AG04450 (cell line): ENCODE measurements around the gene APOC4. TPM values are rescaled to one million over a fixed set of nuclear protein-coding genes. Genes with fewer than 3 reads are reported as not detected.

Source experiments
- CTCF ChIA-PET: fragments of 300-600, 350-600 bp; formaldehyde crosslinking; extraction: SDS; loops from one replicate; lab custom pipeline; 2022; ENCODE audit warnings: antibody characterized with exemption, inconsistent platforms; lab: Charles Lee
- POLR2A ChIA-PET: fragments of 350-600 bp; formaldehyde crosslinking; extraction: SDS; loops from one replicate; lab custom pipeline; 2021; ENCODE audit warnings: antibody characterized with exemption, inconsistent platforms; lab: Yijun Ruan, JAX
- DNase-seq: peaks from one replicate; pipeline ENCODE4 v3.0.0-alpha.2; 2011; ENCODE audit warnings: low read depth, low spot score
- H3K27ac ChIP-seq: one replicate; pipeline ENCODE4 v1.5.1; 2012; ENCODE audit warnings: low read depth, low read length, control low read depth
- H3K27me3 ChIP-seq: one replicate; pipeline ENCODE4 v1.6.0; 2012; ENCODE audit warnings: low read length; ENCODE audit not compliant: control insufficient read depth, insufficient read depth
- H3K4me3 ChIP-seq: 2 replicates; pipeline ENCODE4 v1.5.1; 2011; ENCODE audit warnings: mild to moderate bottlenecking, low read depth, low read length, control low read depth
- H3K9me3 ChIP-seq: 2 replicates; pipeline ENCODE4 v1.5.1; 2012; ENCODE audit warnings: low read length; ENCODE audit not compliant: control insufficient read depth, insufficient read depth
- polyA plus RNA-seq: library from polyadenylated mRNA; depleted of rRNA; stranded (reverse); fragments of >200 nt; gene quantifications from 2 replicates; pipeline ENCODE4 v1.2.3, GENCODE V29; 2011
- TF ChIP-seq, protein P1 (sequence below): IDR thresholded peaks from 2 replicates; pipeline ENCODE4 v1.5.1; 2011; ENCODE audit warnings: low read depth, low read length, control low read depth, inconsistent platforms

The APOC4 gene
- polyA plus RNA-seq, 1 experiment, result not detected

DNA sequence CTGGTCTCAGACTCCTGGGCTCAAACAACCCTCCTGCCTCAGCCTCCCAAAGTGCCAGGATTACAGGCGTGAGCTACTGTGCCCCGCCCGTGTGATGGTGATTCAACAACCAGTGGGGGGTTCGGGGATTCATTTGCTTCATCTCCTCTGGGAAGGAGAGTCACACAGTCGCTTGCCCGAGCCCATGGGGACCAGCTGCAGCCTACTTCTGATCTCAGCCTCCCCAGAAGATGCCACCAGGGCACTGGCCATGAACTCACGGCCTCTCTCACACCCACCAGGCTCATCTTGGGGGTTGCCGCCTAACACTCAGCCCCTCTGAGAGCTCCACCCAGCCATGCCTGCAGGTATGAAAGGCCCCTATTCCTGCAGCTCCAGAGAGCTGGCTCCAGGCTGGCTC is 44.2 kb upstream of the APOC4 start:
- Histone ChIP-seq H3K4me3 (no peak overlapping the region), H3K9me3 (no peaks in the 10 kb centered on the region), H3K27ac (no peak overlapping the region), H3K27me3 (no peaks in the 10 kb centered on the region)
- ChIA-PET CTCF (no interaction called here), POLR2A (no interaction called here)
- TF ChIP-seq, protein P1, sequence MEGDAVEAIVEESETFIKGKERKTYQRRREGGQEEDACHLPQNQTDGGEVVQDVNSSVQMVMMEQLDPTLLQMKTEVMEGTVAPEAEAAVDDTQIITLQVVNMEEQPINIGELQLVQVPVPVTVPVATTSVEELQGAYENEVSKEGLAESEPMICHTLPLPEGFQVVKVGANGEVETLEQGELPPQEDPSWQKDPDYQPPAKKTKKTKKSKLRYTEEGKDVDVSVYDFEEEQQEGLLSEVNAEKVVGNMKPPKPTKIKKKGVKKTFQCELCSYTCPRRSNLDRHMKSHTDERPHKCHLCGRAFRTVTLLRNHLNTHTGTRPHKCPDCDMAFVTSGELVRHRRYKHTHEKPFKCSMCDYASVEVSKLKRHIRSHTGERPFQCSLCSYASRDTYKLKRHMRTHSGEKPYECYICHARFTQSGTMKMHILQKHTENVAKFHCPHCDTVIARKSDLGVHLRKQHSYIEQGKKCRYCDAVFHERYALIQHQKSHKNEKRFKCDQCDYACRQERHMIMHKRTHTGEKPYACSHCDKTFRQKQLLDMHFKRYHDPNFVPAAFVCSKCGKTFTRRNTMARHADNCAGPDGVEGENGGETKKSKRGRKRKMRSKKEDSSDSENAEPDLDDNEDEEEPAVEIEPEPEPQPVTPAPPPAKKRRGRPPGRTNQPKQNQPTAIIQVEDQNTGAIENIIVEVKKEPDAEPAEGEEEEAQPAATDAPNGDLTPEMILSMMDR, result no peak
- DNase-seq, result no peak

DNA sequence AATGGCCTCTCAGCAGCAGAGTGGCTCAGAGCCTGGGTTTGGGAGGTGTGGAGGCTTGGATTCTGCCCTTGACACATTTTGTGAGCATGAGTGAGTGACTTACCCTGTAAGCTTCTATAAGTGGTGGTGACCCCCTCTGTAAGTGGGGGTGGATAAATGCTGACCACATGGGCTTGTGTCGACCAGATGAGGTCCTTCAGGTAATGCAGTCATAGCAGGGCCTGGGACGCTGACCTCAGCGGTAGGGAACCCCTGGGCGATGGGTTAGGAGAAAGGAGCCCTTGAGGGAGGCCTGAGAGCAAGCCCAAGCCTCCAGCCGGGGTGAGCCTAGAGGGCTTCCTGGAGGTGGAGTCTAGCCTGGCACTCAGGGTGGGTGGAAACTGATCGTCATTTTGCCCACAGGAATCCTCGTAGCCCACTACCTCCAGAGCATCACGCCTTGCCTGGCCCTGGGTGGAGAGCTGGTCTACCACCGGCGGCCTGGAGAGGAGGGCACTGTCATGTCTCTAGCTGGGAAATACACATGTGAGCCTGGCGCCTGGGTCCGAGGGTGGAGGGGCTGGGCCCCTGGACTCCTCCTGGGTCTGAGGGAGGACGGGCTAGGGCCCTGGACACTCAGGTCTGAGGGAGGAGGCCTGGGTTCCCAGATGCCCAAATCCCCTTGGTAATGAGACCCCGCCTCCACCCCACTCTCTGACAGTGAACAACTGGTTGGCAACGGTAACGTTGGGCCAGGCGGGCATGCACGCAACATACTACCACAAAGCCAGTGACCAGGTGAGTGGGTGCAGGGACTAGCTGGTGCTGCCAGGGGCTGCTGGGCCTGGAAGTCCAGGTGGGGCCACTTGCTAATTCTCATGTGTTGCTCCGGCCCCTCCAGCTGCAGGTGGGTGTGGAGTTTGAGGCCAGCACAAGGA is 41.5 kb upstream of the APOC4 start:
- Histone ChIP-seq H3K27ac (no peak overlapping the region), H3K4me3 (no peak overlapping the region), H3K27me3 (peaks cover 5% of the 10 kb centered on the region), H3K9me3 (no peaks in the 10 kb centered on the region)
- DNase-seq, result no peak
- ChIA-PET CTCF (interaction anchor here (0.6 to 0.8 kb wide), 2 partner anchors 36 to 52 kb away, joined by 3 to 8 read pairs; no protein-coding TSS in a partner anchor), POLR2A (no interaction called here)
- TF ChIP-seq, protein P1, result no peak

GRCh38 chr19:44903216-44903601 is 38.8 kb upstream of the APOC4 start:
- POLR2A ChIA-PET, result interaction anchor here (0.5 kb wide), 1 partner anchor 12 kb away, joined by 3 read pairs; no protein-coding TSS in a partner anchor
- H3K4me3 ChIP-seq, result no peak overlapping the region
- CTCF ChIA-PET, result interaction anchor here (0.6 to 4.5 kb wide), 6 partner anchors 8 to 119 kb away, joined by 4 to 101 read pairs (median 8); partner anchors contain the start of genes APOC1 and CLPTM1
- no peaks in the 10 kb centered on the region for H3K9me3 ChIP-seq
- TF ChIP-seq, protein P1, result no peak
- no peak for DNase-seq
- H3K27me3 ChIP-seq, result peaks cover 9% of the 10 kb centered on the region
- H3K27ac ChIP-seq, result no peak overlapping the region

DNA sequence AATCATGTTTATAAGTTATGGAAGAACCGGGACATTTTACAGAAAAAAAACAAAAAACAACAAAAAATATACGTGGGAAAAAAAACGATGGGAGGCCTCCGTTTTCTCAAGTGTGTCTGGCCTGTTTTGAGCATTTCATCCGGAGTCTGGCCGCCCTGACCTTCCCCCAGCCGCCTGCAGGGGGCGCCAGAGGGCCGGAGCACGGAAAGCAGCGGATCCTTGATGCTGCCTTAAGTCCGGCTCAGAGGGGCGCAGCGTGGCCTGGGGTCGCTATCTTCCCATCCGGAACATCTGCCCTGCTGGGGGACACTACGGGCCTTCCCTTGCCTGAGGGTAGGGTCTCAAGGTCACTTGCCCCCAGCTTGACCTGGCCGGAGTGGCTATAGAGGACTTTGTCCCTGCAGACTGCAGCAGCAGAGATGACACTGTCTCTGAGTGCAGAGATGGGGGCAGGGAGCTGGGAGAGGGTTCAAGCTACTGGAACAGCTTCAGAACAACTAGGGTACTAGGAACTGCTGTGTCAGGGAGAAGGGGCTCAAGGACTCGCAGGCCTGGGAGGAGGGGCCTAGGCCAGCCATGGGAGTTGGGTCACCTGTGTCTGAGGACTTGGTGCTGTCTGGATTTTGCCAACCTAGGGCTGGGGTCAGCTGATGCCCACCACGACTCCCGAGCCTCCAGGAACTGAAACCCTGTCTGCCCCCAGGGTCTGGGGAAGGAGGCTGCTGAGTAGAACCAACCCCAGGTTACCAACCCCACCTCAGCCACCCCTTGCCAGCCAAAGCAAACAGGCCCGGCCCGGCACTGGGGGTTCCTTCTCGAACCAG is 38.2 kb upstream of the APOC4 start:
- TF ChIP-seq, protein P1, result peak; percentile 98
- CTCF ChIA-PET, result interaction anchor here (0.6 to 4.5 kb wide), 9 partner anchors 8 to 436 kb away, joined by 3 to 101 read pairs (median 4); partner anchors contain the start of genes APOC1 and CLPTM1
- POLR2A ChIA-PET, result interaction anchor here (1.1 kb wide), 1 partner anchor 51 kb away, joined by 3 read pairs; the partner anchor contains the start of gene CLPTM1
- H3K27me3 ChIP-seq, result peaks cover 9% of the 10 kb centered on the region
- H3K4me3 ChIP-seq, result no peak overlapping the region
- no peak for DNase-seq
- H3K27ac ChIP-seq, result no peak overlapping the region
- H3K9me3 ChIP-seq, result no peaks in the 10 kb centered on the region
